AG08395 (cell line): Measurements from ENCODE around the gene NUTM2E.
"Not testable (repeated sequence)": the region's sequence is repeated elsewhere in the genome, so short reads cannot be mapped to it uniquely, and the experiment has no call there.

Experiments used
- DNase-seq: peaks from one replicate; pipeline ENCODE4 v3.0.0; 2012; ENCODE audit warnings: mixed read lengths, low spot score

Gene NUTM2E

DNA sequence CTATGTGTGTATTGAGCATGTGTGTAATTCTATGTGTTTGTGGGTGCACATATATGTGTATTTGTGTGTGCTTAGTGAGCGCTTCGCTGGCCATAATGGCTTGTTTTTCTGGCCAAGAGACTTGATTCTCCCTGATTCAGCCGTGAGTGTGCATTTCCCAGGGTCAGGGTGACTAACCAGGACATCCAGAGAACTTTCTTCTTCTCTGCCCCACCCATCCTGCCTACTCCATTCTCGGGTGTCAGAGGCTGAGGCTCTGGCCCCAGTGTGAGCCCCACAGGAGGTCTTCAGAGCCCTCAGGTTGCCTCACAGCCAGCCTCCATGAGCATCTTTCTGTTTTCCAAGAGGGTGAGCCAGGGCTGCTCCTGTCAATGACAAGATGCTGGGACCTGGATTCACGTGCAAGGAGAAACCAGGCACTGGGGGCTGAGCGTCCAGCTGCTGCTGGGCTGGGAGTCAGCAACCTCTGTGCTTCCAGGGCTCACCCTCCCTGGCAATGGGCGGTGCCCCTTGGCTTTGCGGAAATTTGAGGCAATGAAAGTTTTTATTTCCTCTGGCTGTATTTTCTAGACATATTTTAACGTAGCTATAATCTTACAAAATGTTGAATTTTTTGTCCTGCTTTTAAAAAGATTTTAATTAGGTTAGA lies 40.5 kb downstream of the NUTM2E start:
- DNase-seq = not testable (repeated sequence)

DNA sequence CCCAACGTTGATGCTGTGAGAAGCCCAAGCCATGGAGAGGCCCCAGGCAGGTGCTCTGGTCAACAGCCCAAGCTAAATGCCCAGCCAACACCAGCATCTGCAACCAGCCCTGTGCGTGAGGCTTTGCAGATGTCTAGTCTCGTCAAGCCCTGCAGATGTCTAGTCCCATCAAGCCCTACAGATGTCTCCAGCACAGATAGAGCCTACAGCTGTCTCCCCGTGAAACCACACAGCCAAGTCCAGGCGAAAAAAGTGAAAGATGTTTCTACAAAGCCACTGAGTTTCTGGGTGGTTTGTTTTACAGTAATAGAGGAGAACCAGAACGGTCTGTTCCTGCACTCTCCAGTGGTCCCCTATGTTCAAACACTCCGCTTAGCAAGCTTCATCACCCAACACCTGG lies 41.5 kb downstream of the NUTM2E start:
- DNase-seq = not testable (repeated sequence)

DNA sequence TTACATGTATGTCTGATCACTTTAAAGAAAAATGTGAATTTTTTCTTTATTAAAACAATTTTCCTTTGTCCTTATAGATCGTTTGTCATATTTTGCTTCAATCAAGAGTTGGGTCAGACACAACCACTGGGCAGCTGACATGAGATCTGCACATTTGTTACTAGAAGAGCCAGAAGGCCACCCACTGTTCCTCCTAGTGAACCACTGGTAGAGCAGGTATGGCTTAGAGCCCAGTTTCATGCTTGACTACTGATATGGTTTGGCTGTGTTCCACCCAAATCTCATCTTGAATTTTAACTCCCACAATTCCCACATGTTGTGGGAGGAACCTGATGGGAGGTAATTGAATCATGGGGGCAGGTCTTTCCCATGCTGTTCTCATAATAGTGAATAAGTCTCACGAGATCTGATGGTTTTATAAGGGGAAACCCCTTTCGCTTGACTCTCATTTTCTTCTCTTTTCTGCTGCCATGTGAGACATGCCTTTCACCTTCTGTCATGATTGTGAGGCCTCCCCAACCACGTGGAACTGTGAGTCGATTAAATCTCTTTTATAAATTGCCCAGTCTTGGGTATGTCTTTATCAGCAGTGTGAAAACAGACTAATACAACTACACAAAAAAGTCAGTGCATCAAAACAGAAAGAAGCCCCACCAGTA lies 43.0 kb downstream of the NUTM2E start:
- DNase-seq = not testable (repeated sequence)

DNA sequence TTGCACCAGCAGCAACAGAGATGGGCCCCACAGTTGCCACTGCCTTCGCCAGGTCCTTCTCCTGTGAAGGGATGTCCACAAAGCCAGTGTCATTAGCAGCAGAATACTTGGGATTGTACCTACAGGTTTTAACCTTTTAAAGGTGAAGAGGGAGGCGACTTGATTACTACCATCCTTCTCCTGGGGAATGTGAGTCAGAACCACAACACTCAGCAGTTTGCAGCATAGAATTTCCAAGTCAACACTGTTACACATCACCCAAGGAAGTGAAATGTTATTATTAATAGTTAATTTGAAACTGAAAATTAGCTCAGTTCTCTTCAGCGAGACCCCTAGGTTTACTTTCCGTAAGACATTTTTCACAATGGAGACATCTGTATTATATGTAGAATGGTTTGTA lies 45.2 kb downstream of the NUTM2E start:
- DNase-seq = not testable (repeated sequence)
